ENCODE data around the gene ZNF431. TPM values are rescaled to one million over a fixed set of nuclear protein-coding genes. Genes with fewer than 3 reads are reported as not detected.

ZNF431 gene
- total and polyA plus RNA-seq, 12 donors: 4.0 to 19.6 (median 14.5) TPM

GRCh38 chr19:21238670-21239069 is 96.8 kb downstream of the ZNF431 start:
- Histone ChIP-seq H3K36me3 (no peaks in the 10 kb centered on the region), H3K4me1 (no peaks in the 10 kb centered on the region), H3K9me3 (peaks cover 0 to 19% (median 0%) of the 10 kb centered on the region in 11 donors), H3K27ac (no peak overlapping the region), H3K27me3 (no peaks in the 10 kb centered on the region), H3K4me3 (no peak overlapping the region)
- no peak for ATAC-seq
- 85 to 91% methylated on average over 2 of the region's 2 CpGs for WGBS, 2 donors
- intact Hi-C loops (cut with DNase I): no loop called here
- DNase-seq: no peak
- TF ChIP-seq CTCF (IDR thresholded peaks at IDR 0.05): no peak

Other genes starting within 250 kb of the ZNF431 start
- 1 to 10 TPM; 1.3 to 5.9 (median 3.0) TPM for gene ZNF85, start 218.8 kb upstream of the ZNF431 start, total RNA-seq
- 1 to 10 TPM; 1.9 to 4.4 TPM for gene ZNF85, start 218.8 kb upstream of the ZNF431 start, polyA plus RNA-seq
- 1 to 10 TPM; 3.1 to 5.7 (median 4.2) TPM for gene ZNF430, start 121.4 kb upstream of the ZNF431 start, total RNA-seq
- 1 to 10 TPM; 1.0 to 2.0 TPM for gene ZNF430, start 121.4 kb upstream of the ZNF431 start, polyA plus RNA-seq
- gene ZNF714, start 59.8 kb upstream of the ZNF431 start, total RNA-seq: 1 to 10 TPM; 2.7 to 6.1 (median 3.6) TPM
- gene ZNF714, start 59.8 kb upstream of the ZNF431 start, polyA plus RNA-seq: 1 to 10 TPM in 1 of 2 donors, under 1 TPM in 1; 0.80 to 2.2 TPM
- 1 to 10 TPM; 4.1 to 5.7 (median 4.9) TPM for gene ZNF708, start 187.4 kb downstream of the ZNF431 start, total RNA-seq
- 1 to 10 TPM; 1.8 to 6.2 TPM for gene ZNF708, start 187.4 kb downstream of the ZNF431 start, polyA plus RNA-seq
- gene ZNF738, start 217.0 kb downstream of the ZNF431 start, total RNA-seq: 1 to 10 TPM in 9 of 10 donors, under 1 TPM in 1; 0.93 to 4.4 (median 2.3) TPM
- gene ZNF738, start 217.0 kb downstream of the ZNF431 start, polyA plus RNA-seq: 1 to 10 TPM; 1.7 to 4.1 TPM